HG02798 (cell line): Measurements from ENCODE around the gene PPHLN1.

Source experiments
- ATAC-seq: cut with Tn5 transposase; IDR thresholded peaks from one replicate; pipeline ENCODE4 v1.9.1; 2021; ENCODE audit warnings: mild to moderate bottlenecking; ENCODE audit not compliant: unreplicated experiment, poor library complexity

The PPHLN1 gene

DNA sequence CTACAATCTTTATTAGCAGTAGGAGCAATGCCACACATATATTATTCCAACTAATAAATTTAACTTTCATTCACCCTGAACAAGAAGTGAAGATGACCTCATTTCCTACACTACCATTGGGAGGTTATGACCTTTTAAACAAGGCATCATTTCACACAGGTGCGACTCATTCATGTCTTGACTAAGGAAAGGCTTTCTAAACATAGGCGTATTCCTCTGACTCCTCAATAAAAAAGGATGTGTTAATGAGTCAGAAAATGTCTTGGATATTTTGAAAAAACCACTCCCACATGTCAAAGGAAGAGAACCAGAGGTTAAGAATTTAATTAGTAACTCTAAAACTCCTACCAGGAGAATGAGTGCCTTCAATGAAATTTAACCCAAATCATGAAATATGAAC, 148.4 kb downstream of the PPHLN1 start:
- no peak for ATAC-seq

DNA sequence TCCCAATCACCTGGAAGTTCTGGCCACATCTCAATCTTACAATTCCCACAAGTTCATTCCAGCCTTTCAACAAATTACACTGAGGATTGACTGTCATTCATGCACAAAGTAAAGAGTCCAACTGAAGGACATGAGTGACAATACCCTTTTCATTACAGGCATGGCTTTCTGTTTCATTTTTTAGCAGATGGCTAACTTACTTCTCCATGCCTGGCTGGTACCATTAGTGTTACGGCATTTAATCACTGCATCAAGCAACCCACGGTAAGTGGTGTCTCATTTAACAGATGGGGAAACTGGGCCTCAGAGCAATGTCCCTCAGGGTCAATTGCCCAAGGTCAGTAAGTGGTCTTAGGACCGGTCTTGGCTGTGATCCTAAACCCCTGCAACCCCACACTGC, 149.1 kb downstream of the PPHLN1 start:
- peak; percentile 68 for ATAC-seq

DNA sequence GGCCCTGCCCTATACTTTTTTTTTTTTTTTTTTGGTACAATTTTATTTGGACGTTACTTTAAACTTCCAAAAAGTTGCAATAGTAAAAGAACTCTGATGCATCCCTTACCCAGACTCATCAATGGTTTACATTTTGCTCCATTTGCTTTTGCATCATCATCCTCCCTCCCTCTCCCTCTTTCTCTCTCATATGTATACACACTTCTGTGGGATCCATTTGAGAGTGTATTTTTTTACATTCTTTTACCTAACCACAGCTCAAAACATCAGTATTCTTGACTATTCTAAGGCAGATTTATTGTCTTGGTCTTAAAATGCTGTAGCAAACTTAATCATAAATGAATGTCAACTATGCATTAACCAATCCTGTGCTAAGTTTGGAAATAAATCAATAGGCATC, 152.0 kb downstream of the PPHLN1 start:
- no peak for ATAC-seq

DNA sequence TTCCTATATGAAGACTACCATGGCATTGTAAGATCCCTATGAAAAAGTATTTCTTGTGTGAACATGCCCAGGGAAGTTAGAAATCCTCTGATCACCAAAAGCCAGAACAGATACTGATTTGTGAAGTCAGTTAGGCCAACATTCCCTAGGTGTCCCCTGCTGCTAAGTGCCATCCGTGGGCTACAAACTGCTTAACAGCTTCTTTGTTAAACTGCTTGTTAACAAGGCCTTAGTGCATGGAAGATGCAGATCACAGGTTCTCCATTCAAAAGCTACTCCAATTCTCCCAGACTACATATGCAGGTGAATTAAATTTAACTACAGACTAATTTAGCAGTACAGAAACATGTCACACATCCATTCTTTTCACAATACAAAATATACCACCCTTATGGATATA, 155.4 kb downstream of the PPHLN1 start:
- ATAC-seq: no peak

DNA sequence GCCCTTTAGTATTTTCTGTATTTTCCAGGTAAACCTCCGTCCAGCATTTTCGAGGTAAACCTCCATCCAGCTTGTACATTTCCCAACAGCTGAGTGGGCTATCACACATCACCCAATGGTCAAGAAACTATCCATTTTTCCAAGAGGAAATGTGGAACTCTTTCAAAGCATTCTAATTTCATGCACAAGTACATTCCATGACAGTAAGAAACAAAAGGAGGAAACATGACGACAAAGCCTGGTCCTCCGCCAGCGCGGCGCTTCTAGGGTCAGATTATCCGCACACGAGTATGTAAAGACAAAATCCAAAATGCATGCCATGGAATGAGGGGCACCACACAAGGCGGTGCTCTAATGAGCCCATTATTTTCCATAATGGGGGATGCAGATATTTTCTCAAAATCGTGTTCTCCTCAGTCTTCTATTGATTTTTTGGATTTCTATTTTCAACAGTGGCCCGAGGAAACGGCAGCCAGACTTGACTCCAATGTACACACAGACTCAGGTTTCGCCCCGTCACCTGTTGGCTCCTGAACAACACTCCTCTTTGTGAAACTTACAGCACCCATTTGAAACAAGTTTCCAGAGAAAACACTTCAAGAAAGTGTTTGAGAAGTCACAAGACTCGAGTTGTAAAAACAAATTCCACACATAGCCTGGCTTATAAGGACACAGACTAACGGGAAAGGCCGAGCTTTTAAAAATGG, 156.2 kb downstream of the PPHLN1 start:
- no peak for ATAC-seq

DNA sequence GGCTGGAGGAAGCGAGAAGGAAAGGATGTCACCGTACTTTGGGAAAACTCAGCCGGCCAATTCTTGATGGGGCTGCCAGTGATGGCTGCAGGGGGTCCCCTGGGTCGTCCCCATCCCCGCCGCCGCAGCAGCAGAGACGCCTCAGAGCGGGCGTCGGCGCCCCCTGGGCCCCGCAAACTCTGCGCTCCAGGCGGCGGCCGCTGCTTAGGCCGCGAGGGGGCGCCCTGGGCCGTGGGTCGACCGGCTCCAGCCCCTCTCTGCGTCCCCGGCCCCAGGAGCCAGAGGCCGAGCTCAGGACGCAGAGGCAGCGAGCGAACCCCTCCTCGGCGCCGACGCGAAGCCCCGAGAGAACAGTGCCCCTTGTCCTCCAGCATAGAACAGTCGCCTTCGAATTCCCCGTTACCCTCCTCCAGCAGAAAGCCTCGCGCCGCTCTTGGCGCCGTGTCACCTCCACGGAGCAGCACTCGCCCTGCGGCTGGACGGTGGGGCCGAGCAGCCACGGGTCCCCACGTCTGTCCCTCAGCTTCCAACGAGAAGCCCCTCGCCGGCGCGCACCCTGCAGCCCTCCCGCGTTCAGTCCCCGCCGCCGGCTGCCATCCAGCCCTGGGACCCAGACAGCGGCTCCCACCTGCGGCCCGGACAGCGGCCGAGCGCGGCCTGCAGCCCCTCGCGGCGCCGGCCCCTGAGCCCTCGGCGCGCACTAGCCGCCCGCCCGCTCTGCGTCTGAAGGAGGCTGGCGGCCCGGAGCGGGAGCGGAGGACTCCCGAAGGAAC, 157.0 kb downstream of the PPHLN1 start:
- ATAC-seq: peak; percentile 79

DNA sequence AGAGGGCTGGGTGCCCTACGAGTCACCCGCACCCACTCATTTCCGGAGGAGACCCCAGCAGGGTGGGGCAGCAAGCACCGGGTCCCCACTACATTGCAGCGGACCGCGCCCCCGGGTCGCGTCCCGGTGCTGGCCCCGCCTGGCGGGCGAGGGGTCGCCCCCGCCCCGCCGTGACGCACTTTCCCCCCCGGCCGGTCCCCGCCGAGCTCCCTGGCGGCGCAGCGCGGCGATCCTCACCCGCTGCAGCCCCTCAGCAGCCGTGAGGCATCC, 157.5 kb downstream of the PPHLN1 start:
- ATAC-seq: peak; percentile 25

DNA sequence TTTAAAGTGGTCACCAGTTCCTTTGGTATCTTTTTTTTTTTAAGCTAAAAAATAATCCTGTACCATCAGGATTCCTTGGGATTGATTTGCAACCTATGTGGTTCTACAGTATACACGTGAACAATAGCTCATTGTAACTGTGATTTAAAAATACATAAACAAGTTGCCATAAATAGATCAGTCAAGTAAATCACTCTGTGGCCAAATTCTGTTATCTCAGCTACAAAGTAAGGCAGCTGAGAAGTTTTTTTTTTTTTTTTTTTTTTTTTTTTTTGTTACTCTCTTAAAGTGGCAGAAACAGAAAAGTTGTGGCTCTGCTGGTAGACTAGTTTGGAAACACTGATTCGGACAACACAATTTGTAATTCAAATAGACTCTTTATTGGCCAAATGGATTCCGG, 159.0 kb downstream of the PPHLN1 start:
- no peak for ATAC-seq

DNA sequence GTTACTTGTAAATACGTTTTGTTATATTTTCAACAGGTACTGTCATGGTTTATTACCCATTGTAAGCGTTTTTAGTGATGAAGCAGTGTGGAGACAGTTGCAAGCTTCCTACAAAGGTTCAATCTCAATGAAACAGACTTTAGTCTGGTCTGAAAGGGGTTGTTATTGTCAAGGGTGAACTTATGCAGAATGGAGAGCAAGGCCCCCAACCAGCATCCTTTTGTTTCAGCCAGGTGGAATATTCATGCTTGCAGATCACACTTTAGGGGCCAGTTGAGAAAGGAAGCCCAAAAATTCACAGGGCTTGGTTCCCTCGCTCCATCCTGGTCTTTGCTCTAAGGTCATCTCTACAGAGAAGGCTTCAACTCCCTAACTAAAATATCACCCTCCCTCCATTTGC, 159.9 kb downstream of the PPHLN1 start:
- ATAC-seq: no peak

DNA sequence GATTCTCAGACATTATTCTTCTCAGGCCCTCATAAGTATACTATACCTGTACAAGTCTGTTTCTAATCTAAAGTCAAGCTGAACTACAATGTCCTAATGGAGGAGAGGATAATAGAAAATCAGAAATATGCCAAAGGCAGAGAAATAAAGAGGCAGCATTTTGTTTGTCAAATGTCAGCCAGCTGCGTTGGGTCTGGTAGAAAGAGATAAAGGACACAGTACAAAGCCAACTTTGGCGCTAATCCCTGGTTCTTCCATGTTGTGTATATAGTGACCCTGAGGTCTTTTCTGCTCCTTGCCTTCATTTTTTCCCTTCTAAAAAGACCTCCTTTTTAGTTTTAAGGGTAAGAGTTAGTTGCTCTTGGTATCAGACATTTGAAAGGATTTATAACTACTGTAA, 160.4 kb downstream of the PPHLN1 start:
- ATAC-seq: no peak

DNA sequence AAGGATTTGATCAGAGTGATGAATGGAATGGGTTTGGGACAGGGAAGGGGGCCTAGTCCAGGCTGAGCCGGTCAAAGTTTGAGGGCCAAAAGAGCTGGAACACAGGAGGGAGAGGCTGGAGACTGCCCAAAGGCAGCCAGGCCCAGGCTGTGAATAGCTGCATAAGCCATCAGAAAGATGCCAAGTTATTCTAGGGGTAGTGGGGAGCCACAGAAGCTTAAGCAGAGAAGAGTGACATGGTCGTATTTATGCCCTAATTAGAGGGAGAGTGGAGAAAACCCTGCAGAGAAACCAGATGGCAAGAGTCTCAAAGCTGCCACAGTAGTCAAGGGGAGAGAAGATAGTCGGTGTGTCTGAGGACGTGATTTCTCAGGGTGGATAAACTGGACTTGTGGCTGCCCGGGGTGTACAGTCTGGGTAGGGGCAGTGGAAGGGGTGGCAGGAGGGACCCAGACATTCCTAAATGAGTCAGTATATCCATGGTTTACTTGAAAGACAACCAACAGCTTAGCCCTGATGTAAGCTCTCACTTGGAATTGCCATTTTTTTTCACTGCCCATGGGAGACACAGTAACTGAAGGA, 164.4 kb downstream of the PPHLN1 start:
- no peak for ATAC-seq
